HepG2 (cell line): ENCODE results near the gene ZIK1. TPM values are rescaled to one million over a fixed set of nuclear protein-coding genes. Genes with fewer than 3 reads are reported as not detected.
A peak's percentile ranks its signal among the peaks of the same experiment; 100 is the strongest.

Experiments
- ATAC-seq: fragments of 200-7000 bp; cut with Tn5 transposase; 3 replicates; pipeline ENCODE4 v1.9.1; 2020; ENCODE audit warnings: mild to moderate bottlenecking, moderate library complexity
- BruUV-seq: library from RNA; stranded (reverse); fragments of 400-500 nt; replicated peaks from 2 replicates; lab custom pipeline; 2021; lab: Mats Ljungman, UMichigan
- CTCF ChIA-PET: fragments of 300-600 bp; formaldehyde crosslinking; extraction: SDS; loops from one replicate; lab custom pipeline; 2021; ENCODE audit warnings: low total read pairs, inconsistent platforms, low intra/inter-chr PET ratio; lab: Yijun Ruan, JAX
- POLR2A ChIA-PET: fragments of 350-600 bp; sonication (Branson Sonifier 250); formaldehyde crosslinking; loops from one replicate; lab custom pipeline; 2020; ENCODE audit warnings: antibody characterized with exemption, inconsistent platforms; lab: Yijun Ruan, JAX
- DNase-seq: peaks from one replicate; pipeline ENCODE4 v3.0.0-alpha.2; 2015; ENCODE audit warnings: low spot score
- FAIRE-seq: peaks from 3 replicates; lab custom pipeline; 2011; peaks lifted over from hg19 to GRCh38; lab: Jason Lieb, UNC
- H2AFZ ChIP-seq: one replicate; pipeline ENCODE4 v1.6.1; 2011; ENCODE audit warnings: low read length, inconsistent platforms
- H3K27ac ChIP-seq: fragments of 300-600 bp; 3 replicates; pipeline ENCODE4 v1.8.0; 2011; ENCODE audit warnings: mixed run types, mild to moderate bottlenecking, mixed read lengths, low read length, inconsistent platforms; ENCODE audit not compliant: insufficient read depth; ENCODE audit errors: extremely low read length
- H3K27me3 ChIP-seq, 2 experiments: fragments of 200-600 bp in 1 of 2; 2 replicates in 1 of 2; 3 replicates in 1 of 2; pipeline versions ENCODE4 v1.6.0 to v1.8.0; 2011; ENCODE audit warnings: low read length in 2 of 2, mild to moderate bottlenecking in 2 of 2, moderate library complexity in 2 of 2, inconsistent platforms in 1 of 2; ENCODE audit not compliant: insufficient read depth in 2 of 2, control insufficient read depth in 1 of 2
- H3K36me3 ChIP-seq, 2 experiments: fragments of 200-600 bp in 1 of 2; replicated peaks in 1 of 2; 2 replicates in 1 of 2; 3 replicates in 1 of 2; pipeline versions ENCODE4 v1.5.1 to v1.8.0; 2011; ENCODE audit warnings: low read length in 2 of 2, inconsistent platforms in 1 of 2; ENCODE audit not compliant: insufficient read depth in 2 of 2, control insufficient read depth in 1 of 2
- H3K4me1 ChIP-seq: 2 replicates; pipeline ENCODE4 v1.5.1; 2012; ENCODE audit warnings: low read length, inconsistent platforms; ENCODE audit not compliant: insufficient read depth
- H3K4me2 ChIP-seq: 2 replicates; pipeline ENCODE4 v1.6.0; 2011; ENCODE audit warnings: low read depth, low read length, inconsistent platforms
- H3K4me3 ChIP-seq, 3 experiments: fragments of 200-600 bp in 1 of 3; sonication (generic), shearing (Covaris generic) in 1 of 3; replicated peaks in 1 of 3; 2 replicates each; pipeline ENCODE4 v1.5.1; 2011 to 2016; ENCODE audit warnings: low read length in 3 of 3, inconsistent platforms in 2 of 3, low read depth in 2 of 3, mild to moderate bottlenecking in 2 of 3, control low read depth in 1 of 3, mixed read lengths in 1 of 3; ENCODE audit not compliant: insufficient read depth in 1 of 3
- H3K79me2 ChIP-seq: one replicate; pipeline ENCODE4 v1.6.1; 2011; ENCODE audit warnings: low read length, inconsistent platforms; ENCODE audit not compliant: insufficient read depth
- H3K9ac ChIP-seq: 2 replicates; pipeline ENCODE4 v1.6.0; 2011; ENCODE audit warnings: mild to moderate bottlenecking, low read depth, low read length, inconsistent platforms; ENCODE audit not compliant: insufficient read depth
- H3K9me3 ChIP-seq: 2 replicates; pipeline ENCODE4 v1.5.1; 2012; ENCODE audit warnings: mild to moderate bottlenecking, low read length
- H4K20me1 ChIP-seq: 2 replicates; pipeline ENCODE4 v1.6.0; 2011; ENCODE audit warnings: inconsistent platforms, mild to moderate bottlenecking, low read length, moderate library complexity; ENCODE audit not compliant: insufficient read depth
- DBP ChIP-seq: sonication (generic); formaldehyde crosslinking; IDR thresholded peaks from 2 replicates; pipeline ENCODE4 v1.4.0; 2020; ENCODE audit warnings: missing genetic modification reagents; ENCODE audit errors: not compliant biosample characterization
- EHMT2 ChIP-seq: fragments of 200-600 bp; sonication (generic); IDR thresholded peaks from 2 replicates; pipeline ENCODE4 v1.7.0; 2017; ENCODE audit warnings: antibody characterized with exemption, low read depth, low read length, borderline replicate concordance
- IRF1 ChIP-seq: sonication (generic); formaldehyde crosslinking; IDR thresholded peaks from 2 replicates; pipeline ENCODE4 v1.4.0; 2020; ENCODE audit warnings: low read depth, mild to moderate bottlenecking, missing genetic modification reagents
- PCBP1 ChIP-seq: fragments of 200-400 bp; formaldehyde crosslinking; IDR thresholded peaks from 2 replicates; pipeline ENCODE4 v1.6.1; 2017; ENCODE audit warnings: mild to moderate bottlenecking, low read depth, low read length, borderline replicate concordance
- POLR2A ChIP-seq, 2 experiments: IDR thresholded peaks; 2 replicates each; pipeline ENCODE4 v1.6.1; 2011; ENCODE audit warnings: low read depth in 2 of 2, low read length in 2 of 2, mild to moderate bottlenecking in 1 of 2, moderate library complexity in 1 of 2; ENCODE audit not compliant: insufficient read depth in 1 of 2
- SP4 ChIP-seq: sonication (generic); formaldehyde crosslinking; IDR thresholded peaks from 2 replicates; pipeline ENCODE4 v1.8.1; 2023; ENCODE audit warnings: mild to moderate bottlenecking, missing genetic modification reagents
- ZNF543 ChIP-seq: sonication (generic); formaldehyde crosslinking; IDR thresholded peaks from 2 replicates; pipeline ENCODE4 v1.4.0; 2020; ENCODE audit warnings: mild to moderate bottlenecking, missing genetic modification reagents
- WGBS: methylation state at CpG from one replicate; pipeline ENCODE4 v1.1.6; 2017; ENCODE audit warnings: low lambda C conversion rate; 5-methylcytosine and 5-hydroxymethylcytosine counted together
- in situ Hi-C: cut with HindIII; loops from 2 replicates; pipeline ENCODE4 v1.10.0; 2017; ENCODE audit warnings: low pct_unique_long_range_greater_than_20kb; ENCODE audit not compliant: extremely low pct_ligation_motif_present
- intact Hi-C: fragments of 100-400 bp; cut with micrococcal nuclease; formaldehyde crosslinking; loops from one replicate; pipeline ENCODE4 v1.10.0; 2022; ENCODE audit not compliant: unreplicated experiment
- polyA plus RNA-seq, 8 experiments: library from polyadenylated mRNA; depleted of rRNA in 3 of 8; stranded (reverse) in 7 of 8; unstranded in 1 of 8; fragments of >200 nt; fragmentation: Illumina TruSeq in 4 of 8; extraction: Trizol in 4 of 8; gene quantifications; 2 replicates each; pipeline versions ENCODE4 v1.2.1 to v1.2.3, GENCODE V29; 2011 to 2016; ENCODE audit warnings: low read depth in 4 of 8, missing spikeins in 1 of 8, mixed read lengths in 1 of 8; ENCODE audit not compliant: insufficient read depth in 1 of 8
- total RNA-seq, 5 experiments: library from RNA; depleted of rRNA; stranded (reverse); fragments of >200 nt; fragmentation: Illumina TruSeq; extraction: Trizol; gene quantifications; 2 replicates each; pipeline ENCODE4 v1.2.3, GENCODE V29; 2016; ENCODE audit warnings: low read depth in 1 of 5
- TF ChIP-seq, protein P1 (sequence below): sonication (generic); formaldehyde crosslinking; IDR thresholded peaks from 2 replicates; pipeline ENCODE4 v1.5.0; 2020; ENCODE audit warnings: missing genetic modification reagents, mild to moderate bottlenecking, borderline replicate concordance
- TF ChIP-seq, protein P2 (sequence below): sonication (generic); formaldehyde crosslinking; IDR thresholded peaks from 2 replicates; pipeline ENCODE4 v1.5.1; 2020; ENCODE audit warnings: mild to moderate bottlenecking, missing genetic modification reagents, borderline replicate concordance

The ZIK1 gene
- total and polyA plus RNA-seq, 2 of the 13 experiments (the other 11 are each of a cell fraction or from before 2014, with no cell fraction given), result 2.1 to 7.2 TPM

GRCh38 chr19:57633832-57634131, 49.8 kb downstream of the ZIK1 start:
- in situ Hi-C loops, result no loop called here
- Histone ChIP-seq H3K36me3 (peaks cover 1 to 14% of the 10 kb centered on the region in 2 experiments; a peak in 2 of 5 replicates), H4K20me1 (no peaks in the 10 kb centered on the region), H3K9me3 (peaks cover 15% of the 10 kb centered on the region), H3K4me1 (peaks cover 12% of the 10 kb centered on the region), H3K79me2 (peaks cover 3% of the 10 kb centered on the region)
- 11% methylated on average over 5 of the region's 6 CpGs for WGBS
- peak; percentile 66 for ATAC-seq
- peak in 1 of 2 experiments; percentile 33; a peak in 1 of 4 replicates for TF ChIP-seq POLR2A (IDR thresholded peaks at IDR 0.05; ENCODE audit: insufficient read depth in 1 of 2, low read depth in 2 of 2, low read length in 2 of 2)
- TF ChIP-seq ZNF543 (CRISPR knock-in tag), result peak; percentile 9; the same call in 1 of the 2 replicates
- TF ChIP-seq PCBP1, result no peak
- TF ChIP-seq DBP (CRISPR knock-in tag), result no peak
- no peak for TF ChIP-seq SP4 (CRISPR knock-in tag)
- TF ChIP-seq, all 625 proteins: peak for 2
- H3K27me3 ChIP-seq, result no peaks in the 10 kb centered on the region; a peak in 1 of 5 replicates
- FAIRE-seq (no peak), DNase-seq (no peak)
- intact Hi-C loops, result loop anchor here (1.0 to 2.0 kb wide), 2 partner anchors 47 to 227 kb away; partner anchors contain the start of gene ZNF551
- no peak overlapping the region for H3K27ac ChIP-seq
- no peak overlapping the region for H2AFZ ChIP-seq
- H3K4me2 ChIP-seq, result peak overlapping the region; percentile 84
- H3K4me3 ChIP-seq, result peak overlapping the region; percentile 87 to 96 (median 89)
- CTCF ChIA-PET, result no interaction called here
- POLR2A ChIA-PET, result interaction anchor here (1.1 to 2.1 kb wide), 4 partner anchors 11 to 48 kb away, joined by 3 to 14 read pairs (median 7); partner anchors contain the start of genes ZNF134 and ZNF551
- BruUV-seq, result no TSS peak
- peak overlapping the region; percentile 74 for H3K9ac ChIP-seq

- Histone ChIP-seq H3K4me3 (no peak overlapping the region), H3K27me3 (no peaks in the 10 kb centered on the region; a peak in 1 of 5 replicates), H3K79me2 (peaks cover 3% of the 10 kb centered on the region), H3K9me3 (peaks cover 15% of the 10 kb centered on the region), H4K20me1 (no peaks in the 10 kb centered on the region), H3K36me3 (peaks cover 11 to 42% of the 10 kb centered on the region in 2 experiments), H3K4me1 (peaks cover 12% of the 10 kb centered on the region), H3K4me2 (no peak overlapping the region), H3K27ac (no peak overlapping the region), H3K9ac (no peak overlapping the region), H2AFZ (no peak overlapping the region)
- in situ Hi-C loops (no loop called here), intact Hi-C loops (no loop called here)
- ChIA-PET POLR2A (no interaction called here), CTCF (no interaction called here)
- ATAC-seq (no peak), FAIRE-seq (no peak), DNase-seq (no peak)
- WGBS, result 94% methylated on average over 4 of the region's 4 CpGs
- no TSS peak for BruUV-seq
- TF ChIP-seq, protein P1, sequence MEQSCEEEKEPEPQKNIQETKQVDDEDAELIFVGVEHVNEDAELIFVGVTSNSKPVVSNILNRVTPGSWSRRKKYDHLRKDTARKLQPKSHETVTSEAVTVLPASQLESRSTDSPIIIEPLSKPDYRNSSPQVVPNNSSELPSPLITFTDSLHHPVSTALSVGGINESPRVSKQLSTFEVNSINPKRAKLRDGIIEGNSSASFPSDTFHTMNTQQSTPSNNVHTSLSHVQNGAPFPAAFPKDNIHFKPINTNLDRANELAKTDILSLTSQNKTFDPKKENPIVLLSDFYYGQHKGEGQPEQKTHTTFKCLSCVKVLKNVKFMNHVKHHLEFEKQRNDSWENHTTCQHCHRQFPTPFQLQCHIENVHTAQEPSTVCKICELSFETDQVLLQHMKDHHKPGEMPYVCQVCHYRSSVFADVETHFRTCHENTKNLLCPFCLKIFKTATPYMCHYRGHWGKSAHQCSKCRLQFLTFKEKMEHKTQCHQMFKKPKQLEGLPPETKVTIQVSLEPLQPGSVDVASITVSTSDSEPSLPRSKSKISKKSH (CRISPR knock-in tag), result no peak
- TF ChIP-seq, protein P2, sequence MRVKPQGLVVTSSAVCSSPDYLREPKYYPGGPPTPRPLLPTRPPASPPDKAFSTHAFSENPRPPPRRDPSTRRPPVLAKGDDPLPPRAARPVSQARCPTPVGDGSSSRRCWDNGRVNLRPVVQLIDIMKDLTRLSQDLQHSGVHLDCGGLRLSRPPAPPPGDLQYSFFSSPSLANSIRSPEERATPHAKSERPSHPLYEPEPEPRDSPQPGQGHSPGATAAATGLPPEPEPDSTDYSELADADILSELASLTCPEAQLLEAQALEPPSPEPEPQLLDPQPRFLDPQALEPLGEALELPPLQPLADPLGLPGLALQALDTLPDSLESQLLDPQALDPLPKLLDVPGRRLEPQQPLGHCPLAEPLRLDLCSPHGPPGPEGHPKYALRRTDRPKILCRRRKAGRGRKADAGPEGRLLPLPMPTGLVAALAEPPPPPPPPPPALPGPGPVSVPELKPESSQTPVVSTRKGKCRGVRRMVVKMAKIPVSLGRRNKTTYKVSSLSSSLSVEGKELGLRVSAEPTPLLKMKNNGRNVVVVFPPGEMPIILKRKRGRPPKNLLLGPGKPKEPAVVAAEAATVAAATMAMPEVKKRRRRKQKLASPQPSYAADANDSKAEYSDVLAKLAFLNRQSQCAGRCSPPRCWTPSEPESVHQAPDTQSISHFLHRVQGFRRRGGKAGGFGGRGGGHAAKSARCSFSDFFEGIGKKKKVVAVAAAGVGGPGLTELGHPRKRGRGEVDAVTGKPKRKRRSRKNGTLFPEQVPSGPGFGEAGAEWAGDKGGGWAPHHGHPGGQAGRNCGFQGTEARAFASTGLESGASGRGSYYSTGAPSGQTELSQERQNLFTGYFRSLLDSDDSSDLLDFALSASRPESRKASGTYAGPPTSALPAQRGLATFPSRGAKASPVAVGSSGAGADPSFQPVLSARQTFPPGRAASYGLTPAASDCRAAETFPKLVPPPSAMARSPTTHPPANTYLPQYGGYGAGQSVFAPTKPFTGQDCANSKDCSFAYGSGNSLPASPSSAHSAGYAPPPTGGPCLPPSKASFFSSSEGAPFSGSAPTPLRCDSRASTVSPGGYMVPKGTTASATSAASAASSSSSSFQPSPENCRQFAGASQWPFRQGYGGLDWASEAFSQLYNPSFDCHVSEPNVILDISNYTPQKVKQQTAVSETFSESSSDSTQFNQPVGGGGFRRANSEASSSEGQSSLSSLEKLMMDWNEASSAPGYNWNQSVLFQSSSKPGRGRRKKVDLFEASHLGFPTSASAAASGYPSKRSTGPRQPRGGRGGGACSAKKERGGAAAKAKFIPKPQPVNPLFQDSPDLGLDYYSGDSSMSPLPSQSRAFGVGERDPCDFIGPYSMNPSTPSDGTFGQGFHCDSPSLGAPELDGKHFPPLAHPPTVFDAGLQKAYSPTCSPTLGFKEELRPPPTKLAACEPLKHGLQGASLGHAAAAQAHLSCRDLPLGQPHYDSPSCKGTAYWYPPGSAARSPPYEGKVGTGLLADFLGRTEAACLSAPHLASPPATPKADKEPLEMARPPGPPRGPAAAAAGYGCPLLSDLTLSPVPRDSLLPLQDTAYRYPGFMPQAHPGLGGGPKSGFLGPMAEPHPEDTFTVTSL (CRISPR knock-in tag), result no peak
- TF ChIP-seq IRF1 (CRISPR knock-in tag), result no peak
- TF ChIP-seq EHMT2, result no peak
Measured at GRCh38 chr19:57637379-57637778, 53.4 kb downstream of the ZIK1 start.
